ENCODE measurements around the gene IKBIP. TPM values are rescaled to one million over a fixed set of nuclear protein-coding genes. Genes with fewer than 3 reads are reported as not detected.

The IKBIP gene
- total and polyA plus RNA-seq, 9 of the 15 experiments (the other 6 are each of a cell fraction or from before 2014, with no cell fraction given): 3.3 to 19.5 (median 14.9) TPM

DNA sequence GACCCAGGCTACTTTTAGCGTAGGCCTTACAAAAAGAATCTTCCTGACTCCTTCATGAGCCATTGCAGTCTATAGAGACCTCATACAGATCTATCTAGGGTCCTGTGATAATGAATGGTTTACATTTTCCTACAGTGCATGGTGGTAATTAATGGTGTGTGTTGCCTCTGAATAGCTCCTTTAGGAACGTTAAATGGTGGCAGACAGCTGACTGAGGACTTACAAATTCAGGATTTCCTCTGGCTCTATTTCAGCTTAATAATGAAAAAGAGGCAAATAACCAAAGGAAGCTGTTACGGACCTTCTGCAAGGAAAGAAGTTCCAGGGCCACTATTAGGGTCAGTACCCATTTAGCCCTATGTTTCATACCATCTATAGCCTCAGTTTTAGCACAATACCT, 5.1 kb downstream of the IKBIP start (continued):
- no peak for TF ChIP-seq ZFP91 (CRISPR knock-in tag; IDR thresholded peaks at IDR 0.05)
- no peak for TF ChIP-seq THRB (CRISPR knock-in tag; conservative IDR thresholded peaks at IDR 0.05)
- TF ChIP-seq NFYB (IDR thresholded peaks at IDR 0.05; ENCODE audit: extremely low read depth, insufficient read length): no peak
- no peak for TF ChIP-seq PYGO2 (tag; IDR thresholded peaks at IDR 0.05)
- no peak for TF ChIP-seq CBFA2T3 (IDR thresholded peaks at IDR 0.05)
- TF ChIP-seq KDM4B (IDR thresholded peaks at IDR 0.05; ENCODE audit: borderline replicate concordance in 2 of 2, low read depth in 1 of 2): no peak
- TF ChIP-seq ZNF778 (CRISPR knock-in tag; IDR thresholded peaks at IDR 0.05): no peak
- TF ChIP-seq ID3 (CRISPR knock-in tag; IDR thresholded peaks at IDR 0.05): no peak
- TF ChIP-seq ID3 (tag; IDR thresholded peaks at IDR 0.05): no peak
- no peak for TF ChIP-seq ZNF436 (CRISPR knock-in tag; IDR thresholded peaks at IDR 0.05)

Data from K562 (cell line).